Measurements from ENCODE around the gene PTRH1. TPM values are rescaled to one million over a fixed set of nuclear protein-coding genes. Genes with fewer than 3 reads are reported as not detected.

PTRH1 gene
- total and polyA plus RNA-seq, 4 donors = 8.6 to 41.7 (median 24.7) TPM

- Histone ChIP-seq H3K9me3 (ENCODE audit: control insufficient read depth in 4 of 4, insufficient read depth in 3 of 4, low read length in 3 of 4) (no peaks in the 10 kb centered on the region), H3K4me1 (ENCODE audit: control insufficient read depth in 5 of 5, insufficient read depth in 5 of 5, low read length in 5 of 5) (no peaks in the 10 kb centered on the region), H3K36me3 (ENCODE audit: control insufficient read depth in 4 of 4, insufficient read depth in 4 of 4, low read length in 4 of 4) (peaks cover 0 to 20% (median 4%) of the 10 kb centered on the region in 4 donors), H3K27me3 (ENCODE audit: control insufficient read depth in 3 of 3, insufficient read depth in 3 of 3, low read length in 2 of 3) (no peaks in the 10 kb centered on the region), H3K4me3 (no peak overlapping the region), H3K9ac (ENCODE audit: insufficient read depth in 1 of 2, low read length in 2 of 2) (no peak overlapping the region), H3K27ac (ENCODE audit: low read depth in 1 of 2, low read length in 1 of 2) (no peak overlapping the region)
- DNase-seq (no peak), ATAC-seq (ENCODE audit: insufficient read depth, low FRiP score) (no peak)
- no peak for TF ChIP-seq CTCF (IDR thresholded peaks at IDR 0.05; ENCODE audit: control extremely low read depth, extremely low read depth)
- WGBS, 2 donors = 92 to 96% methylated on average over 4 of the region's 4 CpGs
Measured at GRCh38 chr9:127693697-127694096, 21.8 kb downstream of the PTRH1 start.

- Histone ChIP-seq H3K27ac (ENCODE audit: low read depth in 1 of 2, low read length in 1 of 2) (no peak overlapping the region), H3K36me3 (ENCODE audit: control insufficient read depth in 4 of 4, insufficient read depth in 4 of 4, low read length in 4 of 4) (peaks cover 0 to 22% (median 5%) of the 10 kb centered on the region in 4 donors), H3K9ac (ENCODE audit: insufficient read depth in 1 of 2, low read length in 2 of 2) (no peak overlapping the region), H3K9me3 (ENCODE audit: control insufficient read depth in 4 of 4, insufficient read depth in 3 of 4, low read length in 3 of 4) (no peaks in the 10 kb centered on the region), H3K4me1 (ENCODE audit: control insufficient read depth in 5 of 5, insufficient read depth in 5 of 5, low read length in 5 of 5) (no peaks in the 10 kb centered on the region), H3K4me3 (no peak overlapping the region), H3K27me3 (ENCODE audit: control insufficient read depth in 3 of 3, insufficient read depth in 3 of 3, low read length in 2 of 3) (no peaks in the 10 kb centered on the region)
- no peak for DNase-seq
- TF ChIP-seq CTCF (IDR thresholded peaks at IDR 0.05; ENCODE audit: control extremely low read depth, extremely low read depth) = no peak
- WGBS, 2 donors = 88 to 91% methylated on average over 10 of the region's 10 CpGs
- ATAC-seq (ENCODE audit: insufficient read depth, low FRiP score) = no peak
Measured at GRCh38 chr9:127693143-127693542, 22.3 kb downstream of the PTRH1 start.

- Histone ChIP-seq H3K4me3 (no peak overlapping the region), H3K36me3 (ENCODE audit: control insufficient read depth in 4 of 4, insufficient read depth in 4 of 4, low read length in 4 of 4) (peaks cover 0 to 28% (median 6%) of the 10 kb centered on the region in 4 donors), H3K27ac (ENCODE audit: low read depth in 1 of 2, low read length in 1 of 2) (no peak overlapping the region), H3K9me3 (ENCODE audit: control insufficient read depth in 4 of 4, insufficient read depth in 3 of 4, low read length in 3 of 4) (no peaks in the 10 kb centered on the region), H3K27me3 (ENCODE audit: control insufficient read depth in 3 of 3, insufficient read depth in 3 of 3, low read length in 2 of 3) (no peaks in the 10 kb centered on the region), H3K9ac (ENCODE audit: insufficient read depth in 1 of 2, low read length in 2 of 2) (no peak overlapping the region), H3K4me1 (ENCODE audit: control insufficient read depth in 5 of 5, insufficient read depth in 5 of 5, low read length in 5 of 5) (no peaks in the 10 kb centered on the region)
- ATAC-seq (ENCODE audit: insufficient read depth, low FRiP score) = no peak
- WGBS, 2 donors = 88 to 89% methylated on average over 20 of the region's 20 CpGs
- no peak for DNase-seq
- TF ChIP-seq CTCF (IDR thresholded peaks at IDR 0.05; ENCODE audit: control extremely low read depth, extremely low read depth) = no peak
Measured at GRCh38 chr9:127692071-127692470, 23.4 kb downstream of the PTRH1 start.

- Histone ChIP-seq H3K4me3 (no peak overlapping the region), H3K9me3 (ENCODE audit: control insufficient read depth in 4 of 4, insufficient read depth in 3 of 4, low read length in 3 of 4) (no peaks in the 10 kb centered on the region), H3K36me3 (ENCODE audit: control insufficient read depth in 4 of 4, insufficient read depth in 4 of 4, low read length in 4 of 4) (peaks cover 0 to 30% (median 10%) of the 10 kb centered on the region in 4 donors), H3K4me1 (ENCODE audit: control insufficient read depth in 5 of 5, insufficient read depth in 5 of 5, low read length in 5 of 5) (no peaks in the 10 kb centered on the region), H3K27ac (ENCODE audit: low read depth in 1 of 2, low read length in 1 of 2) (no peak overlapping the region), H3K27me3 (ENCODE audit: control insufficient read depth in 3 of 3, insufficient read depth in 3 of 3, low read length in 2 of 3) (no peaks in the 10 kb centered on the region), H3K9ac (ENCODE audit: insufficient read depth in 1 of 2, low read length in 2 of 2) (no peak overlapping the region)
- no peak for TF ChIP-seq CTCF (IDR thresholded peaks at IDR 0.05; ENCODE audit: control extremely low read depth, extremely low read depth)
- WGBS, 2 donors = 95 to 97% methylated on average over 10 of the region's 10 CpGs
- DNase-seq (no peak), ATAC-seq (ENCODE audit: insufficient read depth, low FRiP score) (no peak)
Measured at GRCh38 chr9:127690735-127691134, 24.7 kb downstream of the PTRH1 start.
